Stimulated activated effector memory CD8-positive, alpha-beta T cell treated with anti-CD3 and anti-CD28 coated beads, Interleukin-12 subunit alpha, Interleukin-12 subunit beta, amount 100 ng/mL, for 72 hours (primary cell): ENCODE data around the gene RAB15.

Experiments
- ATAC-seq: fragments of 150-1000 bp; cut with Tn5 transposase; 2 replicates; pipeline ENCODE4 v1.10.0; 2021
- DNase-seq, 2 donors: peaks; one replicate each; pipeline ENCODE4 v3.0.0; 2021 to 2022; ENCODE audit warnings: low spot score in 2 of 2
- H3K27ac Mint-ChIP-seq: one replicate; pipeline ENCODE4 v1.8.0; 2022; ENCODE audit warnings: mild to moderate bottlenecking, mixed read lengths
- H3K36me3 Mint-ChIP-seq: one replicate; pipeline ENCODE4 v1.8.0; 2022; ENCODE audit warnings: mild to moderate bottlenecking, mixed read lengths
- H3K4me1 Mint-ChIP-seq: one replicate; pipeline ENCODE4 v1.8.0; 2022; ENCODE audit warnings: mixed read lengths
- H3K4me3 Mint-ChIP-seq: one replicate; pipeline ENCODE4 v1.8.0; 2022; ENCODE audit warnings: mild to moderate bottlenecking, mixed read lengths
- H3K9me3 Mint-ChIP-seq: one replicate; pipeline ENCODE4 v1.8.0; 2022; ENCODE audit warnings: mixed read lengths

Gene RAB15

GRCh38 chr14:64971943-64972791, at the start of gene RAB15:
Gene RAB15, minus strand, starts transcription at chr14:64972336. Its CDS starts 260 bp downstream, at chr14:64972076.
- DNase-seq (peak; percentile 17 to 66), ATAC-seq (peak; percentile 79)
- Mint-ChIP-seq H3K4me3 (peak within 1 kb of the TSS; percentile 77), H3K9me3 (no peaks in the 10 kb centered on the region), H3K27ac (peak within 1 kb of the TSS; percentile 82), H3K36me3 (peaks cover 4% of the 10 kb centered on the region), H3K4me1 (no peaks in the 10 kb centered on the region)

- Mint-ChIP-seq H3K27ac (no peak overlapping the region), H3K4me3 (no peak overlapping the region), H3K9me3 (no peaks in the 10 kb centered on the region), H3K36me3 (peaks cover 42% of the 10 kb centered on the region), H3K4me1 (no peaks in the 10 kb centered on the region)
- peak; percentile 43 for ATAC-seq
- DNase-seq, result no peak
Observed at GRCh38 chr14:65019944-65020566, 47.9 kb upstream of the RAB15 start.

GRCh38 chr14:65016471-65016870, 44.3 kb upstream of the RAB15 start:
- no peak overlapping the region for H3K4me3 Mint-ChIP-seq
- no peaks in the 10 kb centered on the region for H3K4me1 Mint-ChIP-seq
- no peak for DNase-seq
- no peaks in the 10 kb centered on the region for H3K9me3 Mint-ChIP-seq
- ATAC-seq, result no peak
- H3K27ac Mint-ChIP-seq, result peak overlapping the region; percentile 63
- peaks cover 44% of the 10 kb centered on the region for H3K36me3 Mint-ChIP-seq

GRCh38 chr14:65015391-65015790, 43.3 kb upstream of the RAB15 start:
- H3K27ac Mint-ChIP-seq, result no peak overlapping the region
- H3K36me3 Mint-ChIP-seq, result peaks cover 55% of the 10 kb centered on the region
- ATAC-seq (no peak), DNase-seq (no peak)
- no peaks in the 10 kb centered on the region for H3K4me1 Mint-ChIP-seq
- no peaks in the 10 kb centered on the region for H3K9me3 Mint-ChIP-seq
- no peak overlapping the region for H3K4me3 Mint-ChIP-seq

- H3K9me3 Mint-ChIP-seq, result no peaks in the 10 kb centered on the region
- ATAC-seq, result no peak
- peaks cover 50% of the 10 kb centered on the region for H3K36me3 Mint-ChIP-seq
- H3K27ac Mint-ChIP-seq, result no peak overlapping the region
- DNase-seq, result no peak
- peaks cover 6% of the 10 kb centered on the region for H3K4me1 Mint-ChIP-seq
- no peak overlapping the region for H3K4me3 Mint-ChIP-seq
Observed at GRCh38 chr14:65012353-65012752, 40.2 kb upstream of the RAB15 start.

- Mint-ChIP-seq H3K9me3 (no peaks in the 10 kb centered on the region), H3K4me3 (no peak overlapping the region), H3K27ac (no peak overlapping the region), H3K4me1 (peaks cover 6% of the 10 kb centered on the region), H3K36me3 (peaks cover 44% of the 10 kb centered on the region)
- ATAC-seq (no peak), DNase-seq (no peak)
Observed at GRCh38 chr14:65011538-65011937, 39.4 kb upstream of the RAB15 start.

GRCh38 chr14:65010211-65010931, 38.2 kb upstream of the RAB15 start:
- Mint-ChIP-seq H3K4me3 (no peak overlapping the region), H3K36me3 (peaks cover 44% of the 10 kb centered on the region), H3K9me3 (no peaks in the 10 kb centered on the region), H3K4me1 (peaks cover 10% of the 10 kb centered on the region), H3K27ac (peak overlapping the region; percentile 13)
- DNase-seq, result no peak
- ATAC-seq, result no peak

GRCh38 chr14:65007202-65007601, 35.1 kb upstream of the RAB15 start:
- no peak for ATAC-seq
- no peaks in the 10 kb centered on the region for H3K9me3 Mint-ChIP-seq
- H3K27ac Mint-ChIP-seq, result no peak overlapping the region
- H3K36me3 Mint-ChIP-seq, result peaks cover 36% of the 10 kb centered on the region
- H3K4me3 Mint-ChIP-seq, result no peak overlapping the region
- DNase-seq, result no peak
- peaks cover 34% of the 10 kb centered on the region for H3K4me1 Mint-ChIP-seq

- H3K27ac Mint-ChIP-seq, result no peak overlapping the region
- ATAC-seq, result no peak
- peaks cover 34% of the 10 kb centered on the region for H3K4me1 Mint-ChIP-seq
- H3K9me3 Mint-ChIP-seq, result no peaks in the 10 kb centered on the region
- DNase-seq, result no peak
- peaks cover 34% of the 10 kb centered on the region for H3K36me3 Mint-ChIP-seq
- H3K4me3 Mint-ChIP-seq, result no peak overlapping the region
Observed at GRCh38 chr14:65006261-65006721, 34.2 kb upstream of the RAB15 start.

- Mint-ChIP-seq H3K36me3 (peaks cover 23% of the 10 kb centered on the region), H3K9me3 (no peaks in the 10 kb centered on the region), H3K4me1 (peaks cover 39% of the 10 kb centered on the region), H3K4me3 (no peak overlapping the region), H3K27ac (peak overlapping the region; percentile 13)
- ATAC-seq (peak; percentile 86), DNase-seq (no peak)
Observed at GRCh38 chr14:65003394-65003793, 31.3 kb upstream of the RAB15 start.

GRCh38 chr14:65002586-65003210, 30.6 kb upstream of the RAB15 start:
- Mint-ChIP-seq H3K27ac (peak overlapping the region; percentile 13), H3K36me3 (peaks cover 23% of the 10 kb centered on the region), H3K9me3 (no peaks in the 10 kb centered on the region), H3K4me1 (peaks cover 46% of the 10 kb centered on the region), H3K4me3 (no peak overlapping the region)
- ATAC-seq (no peak), DNase-seq (no peak)

GRCh38 chr14:65001723-65002122, 29.6 kb upstream of the RAB15 start:
- Mint-ChIP-seq H3K4me3 (no peak overlapping the region), H3K36me3 (peaks cover 22% of the 10 kb centered on the region), H3K4me1 (peaks cover 56% of the 10 kb centered on the region), H3K27ac (no peak overlapping the region), H3K9me3 (no peaks in the 10 kb centered on the region)
- no peak for DNase-seq
- no peak for ATAC-seq

- Mint-ChIP-seq H3K4me3 (no peak overlapping the region), H3K27ac (no peak overlapping the region), H3K9me3 (no peaks in the 10 kb centered on the region), H3K36me3 (peaks cover 15% of the 10 kb centered on the region), H3K4me1 (peaks cover 59% of the 10 kb centered on the region)
- DNase-seq (no peak), ATAC-seq (no peak)
Observed at GRCh38 chr14:65000898-65001591, 28.9 kb upstream of the RAB15 start.

- H3K4me1 Mint-ChIP-seq, result peaks cover 45% of the 10 kb centered on the region
- ATAC-seq (peak; percentile 44), DNase-seq (no peak)
- H3K27ac Mint-ChIP-seq, result peak overlapping the region; percentile 48
- H3K4me3 Mint-ChIP-seq, result no peak overlapping the region
- peaks cover 5% of the 10 kb centered on the region for H3K36me3 Mint-ChIP-seq
- H3K9me3 Mint-ChIP-seq, result no peaks in the 10 kb centered on the region
Observed at GRCh38 chr14:64998455-64998931, 26.4 kb upstream of the RAB15 start.
